Small intestine (tissue), 7 donors: ENCODE data around the gene KCP. TPM values are rescaled to one million over a fixed set of nuclear protein-coding genes. Genes with fewer than 3 reads are reported as not detected.

Source experiments
- DNase-seq, 2 donors: peaks; one replicate each; pipeline versions ENCODE4 v3.0.0 to v3.0.0-alpha.2; 2013
- FAIRE-seq: peaks from 2 replicates; lab custom pipeline; 2012; peaks lifted over from hg19 to GRCh38; lab: Jason Lieb, UNC
- H3K27ac ChIP-seq, 3 donors: one replicate each; pipeline ENCODE4 v1.5.1; 2013; ENCODE audit warnings: low read length in 2 of 3, mild to moderate bottlenecking in 2 of 3, control low read depth in 1 of 3, inconsistent platforms in 1 of 3, low read depth in 1 of 3, moderate library complexity in 1 of 3
- H3K27me3 ChIP-seq, 3 donors: one replicate each; pipeline ENCODE4 v1.6.1; 2013; ENCODE audit warnings: low read length in 3 of 3, inconsistent platforms in 1 of 3; ENCODE audit not compliant: control insufficient read depth in 3 of 3, insufficient read depth in 3 of 3
- H3K36me3 ChIP-seq, 3 donors: one replicate each; pipeline ENCODE4 v1.6.1; 2013; ENCODE audit warnings: low read length in 3 of 3, inconsistent platforms in 1 of 3, low read depth in 1 of 3, mild to moderate bottlenecking in 1 of 3, moderate library complexity in 1 of 3; ENCODE audit not compliant: control insufficient read depth in 3 of 3, insufficient read depth in 2 of 3
- H3K4me1 ChIP-seq, 3 donors: one replicate each; pipeline ENCODE4 v1.6.1; 2013; ENCODE audit warnings: low read length in 2 of 3, inconsistent platforms in 1 of 3, low read depth in 1 of 3, mild to moderate bottlenecking in 1 of 3, moderate library complexity in 1 of 3; ENCODE audit not compliant: control insufficient read depth in 3 of 3, insufficient read depth in 2 of 3
- H3K4me3 ChIP-seq, 3 donors: one replicate each; pipeline ENCODE4 v1.5.1; 2013; ENCODE audit warnings: low read length in 3 of 3, control low read depth in 1 of 3, inconsistent platforms in 1 of 3, low read depth in 1 of 3, mild to moderate bottlenecking in 1 of 3, moderate library complexity in 1 of 3
- H3K9me3 ChIP-seq, 2 donors: one replicate each; pipeline ENCODE4 v1.6.1; 2013; ENCODE audit warnings: low read depth in 1 of 2, low read length in 1 of 2; ENCODE audit not compliant: control insufficient read depth in 2 of 2, insufficient read depth in 1 of 2
- WGBS, 3 donors: extraction: QIAGEN DNeasy Blood & Tissue Kit; methylation state at CpG; one replicate each; pipeline ENCODE4 v1.1.7; 2013; 5-methylcytosine and 5-hydroxymethylcytosine counted together
- polyA plus RNA-seq, 4 donors: library from polyadenylated mRNA; stranded (reverse) in 3 of 4; unstranded in 1 of 4; fragments of 200-250 nt in 3 of 4; fragments of 120-200 nt in 1 of 4; gene quantifications; one replicate each; pipeline versions ENCODE4 v1.2.1 to v1.2.3, GENCODE V29; 2013
- donor health status: healthy with polysubstance abuse.
- donor health status: control.
- donor health status: control.
- donor health status: Bipolar disorder and iron deficiency.
- donor health status: healthy.

KCP gene
- polyA plus RNA-seq, 4 donors = 0.52 to 5.1 (median 1.9) TPM

DNA sequence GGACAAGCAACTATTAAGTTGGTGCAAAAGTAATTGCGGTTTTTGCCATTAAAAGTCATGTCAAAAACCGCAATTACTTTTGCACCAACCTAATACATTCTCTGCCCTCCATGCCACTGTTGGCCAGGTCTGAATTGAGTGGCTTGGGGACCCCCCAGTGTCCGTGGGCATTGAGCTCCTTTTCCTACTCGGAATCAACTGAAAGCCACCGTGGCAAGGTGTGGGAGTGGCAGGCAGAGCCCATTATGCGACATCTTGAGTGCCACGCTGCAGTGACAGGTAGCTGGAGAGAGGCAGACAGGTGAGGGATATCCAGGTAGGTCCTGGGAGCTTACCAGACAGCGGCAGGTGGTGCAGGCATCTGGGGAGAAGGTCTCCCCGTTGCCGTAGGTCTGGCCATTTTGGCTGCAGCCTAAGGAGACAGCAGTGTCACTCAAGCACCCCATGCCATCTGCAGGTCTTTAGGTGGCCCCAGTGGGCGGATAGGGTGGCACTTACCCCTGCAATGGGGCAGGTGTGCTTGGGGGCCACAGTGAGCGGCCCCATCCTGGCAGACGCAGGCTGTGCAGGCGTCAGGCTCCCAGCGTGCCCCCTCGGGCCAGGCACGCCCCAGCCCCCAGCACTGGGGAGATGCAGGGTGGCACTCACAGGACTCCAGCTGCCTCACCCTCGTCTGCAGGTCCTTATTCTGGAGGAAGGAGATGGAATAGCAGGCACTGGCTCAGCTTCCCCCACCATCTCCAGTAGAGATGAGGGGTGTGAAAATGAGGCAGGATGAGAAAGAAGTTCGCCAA, 3.5 kb downstream of the KCP start:
- H3K36me3 ChIP-seq = no peaks in the 10 kb centered on the region
- FAIRE-seq (no peak), DNase-seq (no peak)
- H3K4me1 ChIP-seq = peaks cover 2 to 17% (median 4%) of the 10 kb centered on the region in 3 donors
- H3K4me3 ChIP-seq = no peak overlapping the region
- no peak overlapping the region for H3K27ac ChIP-seq
- 75 to 88% (median 75%) methylated on average over 18 to 19 of the region's 19 CpGs for WGBS, 3 donors
- no peaks in the 10 kb centered on the region for H3K9me3 ChIP-seq
- H3K27me3 ChIP-seq = peaks cover 4 to 35% (median 8%) of the 10 kb centered on the region in 3 donors

DNA sequence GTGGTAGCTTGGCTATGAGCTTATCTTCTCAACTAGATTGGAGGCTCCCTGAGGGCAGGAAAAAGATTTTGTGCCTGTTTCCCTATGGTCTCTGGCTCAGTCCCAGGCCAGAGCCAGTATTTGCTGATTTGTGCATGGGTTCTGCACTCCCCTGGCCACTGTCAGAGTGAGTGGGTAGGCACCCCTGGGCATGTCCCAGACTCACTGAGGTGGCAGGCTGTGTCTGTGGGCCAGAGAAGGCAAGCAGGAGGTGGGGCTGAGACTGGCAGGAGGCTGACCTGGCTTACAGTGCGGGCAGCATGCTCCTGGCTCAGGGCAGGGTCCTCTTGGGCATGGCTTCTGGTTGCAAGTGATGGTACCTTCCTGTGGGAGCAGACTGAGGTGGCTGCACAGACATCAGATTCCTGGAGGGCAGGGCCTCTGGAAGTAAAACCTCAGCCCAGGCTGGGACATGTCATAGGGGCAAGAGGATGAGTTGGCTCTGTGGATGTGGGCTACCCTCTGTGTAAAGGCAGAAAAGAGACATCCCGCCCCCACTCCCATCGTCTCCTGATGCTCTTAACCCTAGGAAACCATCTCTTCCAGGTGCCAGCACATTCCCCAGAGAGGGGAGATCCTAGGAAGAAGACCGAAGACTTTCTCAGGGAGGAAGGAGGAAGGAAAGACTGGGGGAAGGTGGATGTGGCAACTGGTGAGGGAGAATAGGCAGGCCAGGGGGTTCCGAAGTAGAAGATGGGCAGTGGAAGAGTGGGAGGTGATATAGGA, 4.3 kb downstream of the KCP start:
- Histone ChIP-seq H3K9me3 (no peaks in the 10 kb centered on the region), H3K27ac (no peak overlapping the region), H3K36me3 (no peaks in the 10 kb centered on the region), H3K27me3 (peaks cover 0 to 27% (median 8%) of the 10 kb centered on the region in 3 donors), H3K4me1 (peaks cover 2 to 14% (median 4%) of the 10 kb centered on the region in 3 donors), H3K4me3 (no peak overlapping the region)
- no peak for FAIRE-seq
- 78 to 92% (median 85%) methylated on average over 5 of the region's 5 CpGs for WGBS, 3 donors
- DNase-seq = no peak

DNA sequence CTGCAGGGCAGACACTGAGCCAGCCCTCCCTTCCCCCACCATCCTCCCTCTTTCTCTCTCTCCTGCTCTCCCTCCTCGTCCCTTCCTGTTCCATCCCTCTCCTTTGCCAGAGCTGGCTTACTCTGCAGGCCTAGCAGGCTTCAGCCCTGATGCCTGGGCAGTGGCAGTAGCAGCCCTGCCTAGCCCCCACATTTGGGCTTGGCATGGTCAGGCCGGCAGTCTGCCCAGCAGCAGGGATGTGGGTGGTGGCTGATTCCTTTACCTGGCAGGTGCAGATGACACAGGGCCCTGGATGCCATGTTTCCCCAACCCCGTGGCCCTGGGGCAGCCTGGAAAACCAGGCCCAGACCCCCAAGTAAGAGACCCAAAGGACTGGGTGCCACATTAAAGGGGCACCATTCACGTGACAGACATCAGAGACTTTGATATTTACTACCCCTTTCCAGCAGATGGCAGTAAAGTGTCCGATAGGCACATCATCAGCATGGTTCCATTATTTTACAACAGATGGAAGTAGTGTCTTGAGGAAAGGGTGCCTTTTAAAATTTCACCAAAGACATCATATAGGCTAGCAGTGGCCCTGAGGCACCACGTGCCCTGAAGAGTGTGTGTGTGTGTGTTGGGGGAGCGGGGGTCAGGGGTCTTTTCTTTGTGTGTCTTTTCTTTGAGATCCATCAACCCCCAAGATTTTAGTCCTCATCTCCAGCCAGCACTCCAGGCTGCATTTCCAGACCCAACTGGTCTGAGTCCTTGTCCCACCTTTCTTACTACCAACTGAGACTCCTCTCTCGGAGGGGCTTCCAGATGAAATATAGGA, 5.9 kb downstream of the KCP start:
- peaks cover 0 to 13% (median 6%) of the 10 kb centered on the region in 3 donors for H3K27me3 ChIP-seq
- DNase-seq (peak; percentile 59 to 66), FAIRE-seq (no peak)
- H3K27ac ChIP-seq = no peak overlapping the region
- H3K4me1 ChIP-seq = peaks cover 0 to 5% (median 4%) of the 10 kb centered on the region in 3 donors
- H3K36me3 ChIP-seq = no peaks in the 10 kb centered on the region
- H3K4me3 ChIP-seq = no peak overlapping the region
- peaks cover 0 to 3% of the 10 kb centered on the region in 2 donors for H3K9me3 ChIP-seq
- WGBS, 3 donors = 23 to 43% (median 33%) methylated on average over 8 of the region's 8 CpGs

GRCh38 chr7:128903621-128904361, 6.7 kb downstream of the KCP start:
- no peak for FAIRE-seq
- Histone ChIP-seq H3K27me3 (peaks cover 0 to 6% (median 4%) of the 10 kb centered on the region in 3 donors), H3K4me3 (no peak overlapping the region), H3K27ac (no peak overlapping the region), H3K9me3 (peaks cover 0 to 3% of the 10 kb centered on the region in 2 donors), H3K4me1 (peaks cover 0 to 4% (median 3%) of the 10 kb centered on the region in 3 donors), H3K36me3 (no peaks in the 10 kb centered on the region)
- 74 to 82% (median 74%) methylated on average over 12 to 14 of the region's 14 CpGs for WGBS, 3 donors
- no peak for DNase-seq

DNA sequence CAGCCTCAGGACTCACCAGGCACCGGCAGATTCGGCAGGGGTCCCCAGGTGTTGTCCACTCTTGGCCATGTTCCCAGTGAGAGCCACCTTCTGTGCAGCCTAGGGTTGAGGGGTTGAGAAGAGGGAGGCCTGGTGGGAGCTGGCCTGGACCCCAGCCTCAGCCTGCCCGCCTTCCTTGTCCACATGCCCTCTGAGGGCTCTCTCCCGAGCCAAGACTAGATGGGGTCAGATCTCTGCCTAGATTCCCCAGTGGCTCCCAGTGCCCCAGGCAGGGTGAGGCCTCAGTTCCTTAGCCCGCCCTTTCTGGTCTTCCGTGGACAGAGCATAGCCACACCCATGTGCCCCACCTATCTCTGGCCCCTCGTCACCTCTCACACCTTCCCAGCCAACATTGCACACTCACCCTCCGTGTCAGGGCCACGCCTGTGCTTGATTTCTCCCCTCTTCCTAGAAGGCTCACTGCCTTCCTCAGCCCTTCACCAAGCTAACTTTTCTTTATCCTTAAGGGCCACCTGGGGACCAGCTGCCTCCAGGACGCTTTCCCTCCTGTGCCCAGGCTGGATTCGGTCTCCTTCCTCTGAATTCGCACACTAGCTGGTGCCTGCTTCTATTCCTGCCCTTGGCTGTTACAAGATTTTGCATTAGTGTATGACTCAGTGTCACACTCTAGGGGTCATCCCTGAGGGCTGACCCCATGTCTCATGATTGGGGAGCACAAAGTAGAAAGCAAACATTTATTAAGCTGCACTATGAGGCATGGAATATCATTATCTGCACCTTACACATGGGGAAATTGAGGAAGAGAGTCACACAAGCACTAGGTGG, 7.5 kb downstream of the KCP start:
- no peak for FAIRE-seq
- Histone ChIP-seq H3K9me3 (peaks cover 0 to 6% of the 10 kb centered on the region in 2 donors), H3K4me1 (peaks cover 0 to 4% (median 3%) of the 10 kb centered on the region in 3 donors), H3K27me3 (peaks cover 0 to 6% (median 2%) of the 10 kb centered on the region in 3 donors), H3K27ac (no peak overlapping the region), H3K36me3 (no peaks in the 10 kb centered on the region), H3K4me3 (no peak overlapping the region)
- 53 to 77% (median 63%) methylated on average over 11 to 12 of the region's 12 CpGs for WGBS, 3 donors
- peak in 1 of 2 donors; percentile 45 for DNase-seq

GRCh38 chr7:128900237-128900636, 10.3 kb downstream of the KCP start:
- DNase-seq = no peak
- WGBS, 3 donors = 55 to 64% (median 63%) methylated on average over 1 of the region's 1 CpG
- Histone ChIP-seq H3K36me3 (no peaks in the 10 kb centered on the region), H3K4me3 (no peak overlapping the region), H3K27me3 (peaks cover 0 to 2% (median 0%) of the 10 kb centered on the region in 3 donors), H3K4me1 (peaks cover 0 to 4% (median 3%) of the 10 kb centered on the region in 3 donors), H3K27ac (no peak overlapping the region), H3K9me3 (peaks cover 0 to 6% of the 10 kb centered on the region in 2 donors)
- FAIRE-seq = no peak

DNA sequence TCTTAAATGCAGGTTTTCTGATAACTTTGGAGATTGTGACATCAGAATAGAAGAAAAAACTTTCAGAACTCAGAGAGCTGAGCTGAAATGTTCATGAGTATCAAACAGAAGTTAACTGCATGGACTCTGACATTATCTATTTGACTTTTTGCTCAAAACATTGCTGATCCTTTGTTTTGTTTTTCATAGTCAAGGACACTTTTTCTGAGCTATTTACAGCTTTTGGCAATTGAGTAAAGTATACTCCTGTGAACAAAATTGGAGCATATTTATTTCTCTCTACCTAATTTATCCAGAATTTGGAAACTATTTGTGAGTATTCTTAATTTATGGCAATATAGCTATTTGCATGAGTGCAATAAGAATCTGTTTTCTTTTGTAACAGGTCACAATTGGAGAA, 11.1 kb downstream of the KCP start:
- H3K4me1 ChIP-seq = peaks cover 0 to 4% (median 3%) of the 10 kb centered on the region in 3 donors
- H3K36me3 ChIP-seq = no peaks in the 10 kb centered on the region
- peaks cover 0 to 6% of the 10 kb centered on the region in 2 donors for H3K9me3 ChIP-seq
- FAIRE-seq (no peak), DNase-seq (no peak)
- H3K27me3 ChIP-seq = no peaks in the 10 kb centered on the region
- H3K4me3 ChIP-seq = no peak overlapping the region
- no peak overlapping the region for H3K27ac ChIP-seq
